Pancreas (tissue), 10 donors: ENCODE results near the gene FCRL6. TPM values are rescaled to one million over a fixed set of nuclear protein-coding genes. Genes with fewer than 3 reads are reported as not detected.
A peak's percentile ranks its signal among the peaks of the same experiment; 100 is the strongest.

ENCODE experiments used
- ATAC-seq, 4 donors: fragments of 200-7000 bp; cut with Tn5 transposase; one replicate each; pipeline versions ENCODE4 v1.8.0 to v1.9.1; 2020; ENCODE audit warnings: mild to moderate bottlenecking in 4 of 4, moderate library complexity in 4 of 4
- DNase-seq, 6 donors: peaks; one replicate each; pipeline ENCODE4 v3.0.0-alpha.2; 2020
- FAIRE-seq: peaks from 2 replicates; lab custom pipeline; 2012; peaks lifted over from hg19 to GRCh38; lab: Jason Lieb, UNC
- H3K27ac ChIP-seq, 4 donors: fragments of 200-600 bp; sonication (generic); 1 replicate in 3 of 4; 2 replicates in 1 of 4; pipeline versions ENCODE4 v1.5.0 to v1.8.0; 2020
- H3K27me3 ChIP-seq, 4 donors: fragments of 200-600 bp; one replicate each; pipeline ENCODE4 v1.8.0; 2021
- H3K36me3 ChIP-seq, 3 donors: fragments of 200-600 bp; sonication (generic) in 1 of 3; one replicate each; pipeline versions ENCODE4 v1.5.0 to v1.8.0; 2020 to 2021
- H3K4me1 ChIP-seq, 3 donors: fragments of 200-600 bp; one replicate each; pipeline ENCODE4 v1.8.0; 2021
- H3K4me3 ChIP-seq, 4 donors: fragments of 200-600 bp; sonication (generic) in 2 of 4; one replicate each; pipeline versions ENCODE4 v1.5.0 to v1.8.0; 2020 to 2021
- H3K9me3 ChIP-seq, 4 donors: fragments of 200-600 bp; one replicate each; pipeline ENCODE4 v1.8.0; 2021
- WGBS, 2 donors: extraction: QIAGEN DNeasy Blood & Tissue Kit; methylation state at CpG; one replicate each; pipeline ENCODE4 v1.1.7; 2013; 5-methylcytosine and 5-hydroxymethylcytosine counted together
- intact Hi-C, 3 donors: fragments of 100-400 bp; cut with DNase I; formaldehyde crosslinking; loops; one replicate each; pipeline versions ENCODE4 v1.11.1 to v1.14.2; 2022
- polyA plus RNA-seq, 2 donors: library from polyadenylated mRNA; stranded (reverse); fragments of 200-250 nt; gene quantifications; one replicate each; pipeline ENCODE4 v1.2.3, GENCODE V29; 2013
- total RNA-seq, 6 donors: library from RNA; stranded (reverse); fragmentation: NEBNext Ultra II Directional in 4 of 6; extraction: Animal tissue kit (Norgen Biotek cat#: 25700) in 4 of 6; gene quantifications; one replicate each; pipeline versions ENCODE4 v1.2.1 to v1.2.4, GENCODE V29; 2021 to 2023
- TF ChIP-seq, protein P1 (sequence below), 4 donors: fragments of 200-600 bp; sonication (generic) in 3 of 4; IDR thresholded peaks; one replicate each; pipeline versions ENCODE4 v1.5.0 to v1.8.0; 2021; ENCODE audit warnings: antibody characterized with exemption in 4 of 4
- donor health status: healthy with polysubstance abuse.
- donor health status: DM: no; HTN: no; CAD: no; lungs with moderate emphysema.
- donor health status: DM: no; HTN: no; CAD: no.
- donor health status: control.
- donor health status: control.
- donor health status: Bipolar disorder and iron deficiency.
- donor health status: DM: yes; HTN: yes; CAD: no.
- donor health status: DM: no; HTN: no; CAD: no.
- donor health status: DM: no; HTN: no; CAD: no.
- donor health status: DM: yes; HTN: yes; CAD: no.

Gene FCRL6
- total and polyA plus RNA-seq, 8 donors: 0.19 to 0.67 (median 0.31) TPM; not detected in 3

DNA sequence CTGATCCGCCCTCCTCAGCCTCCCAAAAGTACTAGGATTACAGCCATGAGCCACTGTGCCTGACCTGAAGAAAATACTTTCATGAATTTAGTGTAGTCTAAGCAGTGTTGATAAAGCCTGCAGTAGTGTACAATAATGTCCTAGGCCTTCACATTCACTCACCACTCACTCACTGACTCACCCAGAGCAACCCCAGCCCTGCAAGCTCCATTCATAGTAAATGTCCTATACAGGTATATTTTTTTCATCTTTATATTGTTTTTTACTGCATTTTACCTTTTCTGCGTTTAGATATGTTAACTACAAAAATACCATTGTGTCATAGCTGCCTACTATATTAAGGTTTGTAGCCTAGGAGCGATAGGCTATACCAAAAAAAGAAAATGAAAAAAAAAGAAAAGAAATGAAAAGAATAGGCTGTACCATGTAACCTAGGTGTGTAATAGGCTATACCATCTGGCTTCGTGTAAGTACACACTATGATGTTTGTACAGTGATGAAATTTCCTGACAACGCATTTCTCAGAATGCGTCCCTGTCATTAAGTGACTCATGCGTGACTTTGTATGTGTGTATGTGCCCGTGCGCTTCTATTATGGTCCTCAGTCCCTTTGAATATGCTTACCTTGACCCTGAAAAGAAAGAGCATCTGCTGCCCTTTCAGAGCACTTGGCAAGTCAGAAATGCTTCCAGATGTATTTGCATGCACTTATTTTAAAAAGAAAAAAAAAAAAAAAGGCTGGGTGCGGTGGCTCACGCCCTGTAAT is 15.3 kb downstream of the FCRL6 start:
- no peak overlapping the region for H3K27ac ChIP-seq
- TF ChIP-seq, protein P1, sequence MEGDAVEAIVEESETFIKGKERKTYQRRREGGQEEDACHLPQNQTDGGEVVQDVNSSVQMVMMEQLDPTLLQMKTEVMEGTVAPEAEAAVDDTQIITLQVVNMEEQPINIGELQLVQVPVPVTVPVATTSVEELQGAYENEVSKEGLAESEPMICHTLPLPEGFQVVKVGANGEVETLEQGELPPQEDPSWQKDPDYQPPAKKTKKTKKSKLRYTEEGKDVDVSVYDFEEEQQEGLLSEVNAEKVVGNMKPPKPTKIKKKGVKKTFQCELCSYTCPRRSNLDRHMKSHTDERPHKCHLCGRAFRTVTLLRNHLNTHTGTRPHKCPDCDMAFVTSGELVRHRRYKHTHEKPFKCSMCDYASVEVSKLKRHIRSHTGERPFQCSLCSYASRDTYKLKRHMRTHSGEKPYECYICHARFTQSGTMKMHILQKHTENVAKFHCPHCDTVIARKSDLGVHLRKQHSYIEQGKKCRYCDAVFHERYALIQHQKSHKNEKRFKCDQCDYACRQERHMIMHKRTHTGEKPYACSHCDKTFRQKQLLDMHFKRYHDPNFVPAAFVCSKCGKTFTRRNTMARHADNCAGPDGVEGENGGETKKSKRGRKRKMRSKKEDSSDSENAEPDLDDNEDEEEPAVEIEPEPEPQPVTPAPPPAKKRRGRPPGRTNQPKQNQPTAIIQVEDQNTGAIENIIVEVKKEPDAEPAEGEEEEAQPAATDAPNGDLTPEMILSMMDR (IDR thresholded peaks at IDR 0.05): no peak
- no peak overlapping the region for H3K4me3 ChIP-seq
- no peaks in the 10 kb centered on the region for H3K36me3 ChIP-seq
- H3K9me3 ChIP-seq: no peaks in the 10 kb centered on the region
- no peaks in the 10 kb centered on the region for H3K4me1 ChIP-seq
- ATAC-seq: peak; percentile 75 to 93 (median 86)
- peak in 2 of 6 donors; percentile 13 to 46 for DNase-seq
- 56 to 62% methylated on average over 11 of the region's 11 CpGs for WGBS, 2 donors
- no peak for FAIRE-seq
- intact Hi-C loops: no loop called here
- H3K27me3 ChIP-seq: no peaks in the 10 kb centered on the region

DNA sequence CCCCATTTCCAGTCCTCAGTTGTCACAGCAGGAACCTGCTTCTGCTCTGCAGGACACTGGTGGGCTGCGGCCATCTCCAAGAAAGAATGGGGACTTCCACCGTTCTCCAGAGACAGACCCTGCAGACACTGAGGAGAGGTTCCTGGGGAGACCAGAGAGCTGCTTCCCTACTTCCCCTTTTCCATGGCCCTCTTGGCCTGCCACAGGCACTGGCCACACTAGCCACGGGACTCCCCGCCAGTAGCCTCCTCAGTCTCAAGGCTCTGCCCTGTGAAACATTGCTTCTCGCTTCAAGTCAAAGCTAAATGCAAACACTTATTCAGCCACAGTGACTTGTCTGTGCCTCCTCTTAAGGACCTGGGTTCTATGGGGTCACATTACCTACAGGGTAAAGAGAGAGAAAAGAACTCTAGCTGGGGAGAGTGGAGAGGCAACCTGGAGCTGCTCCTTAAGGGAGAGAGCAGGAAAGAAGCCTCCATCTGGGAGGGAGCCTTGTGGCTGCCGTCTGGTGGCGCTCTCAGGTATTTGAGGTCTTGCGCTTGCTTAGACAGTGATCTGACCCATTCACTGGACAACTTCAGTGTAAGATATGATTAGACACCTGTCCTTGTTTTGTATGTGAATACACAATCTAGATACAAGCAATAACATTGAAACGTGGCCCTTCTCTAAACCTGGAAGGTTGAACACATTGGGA is 19.2 kb downstream of the FCRL6 start:
- Histone ChIP-seq H3K27ac (no peak overlapping the region), H3K9me3 (no peaks in the 10 kb centered on the region), H3K27me3 (no peaks in the 10 kb centered on the region), H3K36me3 (no peaks in the 10 kb centered on the region), H3K4me1 (no peaks in the 10 kb centered on the region), H3K4me3 (no peak overlapping the region)
- ATAC-seq (peak in 1 of 4 donors; percentile 72), FAIRE-seq (no peak), DNase-seq (peak in 1 of 6 donors; percentile 70)
- 59 to 68% methylated on average over 9 of the region's 9 CpGs for WGBS, 2 donors
- TF ChIP-seq, protein P1 (IDR thresholded peaks at IDR 0.05): no peak
- intact Hi-C loops: no loop called here

DNA sequence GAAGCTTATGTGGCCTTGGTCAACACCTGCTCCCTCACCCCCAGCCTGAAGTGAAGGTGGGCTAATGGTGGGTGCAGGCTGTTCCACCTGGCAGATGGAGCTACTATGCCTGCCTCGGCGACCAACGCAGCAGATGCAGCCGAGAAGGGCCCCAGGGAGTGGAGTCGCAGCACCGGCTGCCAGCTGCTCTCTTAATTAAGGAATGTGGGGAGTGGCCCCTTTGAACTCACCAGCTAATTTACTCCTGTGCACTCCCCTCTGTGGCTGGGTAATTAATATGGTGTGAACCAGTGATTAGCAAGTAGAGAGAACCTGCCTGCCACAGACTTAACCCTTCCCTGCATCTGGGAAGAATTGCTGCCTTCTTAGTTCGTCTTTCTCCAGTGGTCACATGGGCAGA is 21.2 kb downstream of the FCRL6 start:
- intact Hi-C loops: no loop called here
- TF ChIP-seq, protein P1 (IDR thresholded peaks at IDR 0.05): no peak
- WGBS, 2 donors: 25 to 35% methylated on average over 7 of the region's 7 CpGs
- Histone ChIP-seq H3K9me3 (no peaks in the 10 kb centered on the region), H3K27ac (no peak overlapping the region), H3K27me3 (no peaks in the 10 kb centered on the region), H3K4me3 (no peak overlapping the region), H3K4me1 (no peaks in the 10 kb centered on the region), H3K36me3 (no peaks in the 10 kb centered on the region)
- FAIRE-seq: no peak
- ATAC-seq: no peak
- no peak for DNase-seq

DNA sequence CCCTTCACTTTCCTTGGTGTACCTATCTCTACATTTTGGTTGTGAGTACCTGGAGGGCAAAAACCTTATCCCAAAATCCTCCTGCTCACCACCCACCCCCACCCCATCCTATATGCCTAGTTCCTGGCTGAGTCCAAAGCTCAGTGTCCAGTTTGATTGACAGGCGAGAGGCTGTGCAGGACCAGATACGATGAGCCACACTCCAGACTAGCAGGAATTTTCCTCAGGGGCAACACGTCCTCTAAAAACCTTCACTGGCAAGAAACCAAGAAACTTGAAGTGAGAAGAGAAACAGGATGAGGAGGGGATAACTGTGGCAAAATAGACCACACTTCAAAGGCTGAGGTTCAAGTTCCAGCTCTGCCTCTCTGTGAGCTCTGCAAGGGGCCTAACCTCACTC is 23.4 kb downstream of the FCRL6 start:
- ATAC-seq (no peak), DNase-seq (no peak), FAIRE-seq (no peak)
- no peaks in the 10 kb centered on the region for H3K4me1 ChIP-seq
- TF ChIP-seq, protein P1 (IDR thresholded peaks at IDR 0.05): no peak
- no peaks in the 10 kb centered on the region for H3K36me3 ChIP-seq
- H3K4me3 ChIP-seq: no peak overlapping the region
- intact Hi-C loops: no loop called here
- 61 to 72% methylated on average over 3 of the region's 3 CpGs for WGBS, 2 donors
- no peaks in the 10 kb centered on the region for H3K9me3 ChIP-seq
- no peak overlapping the region for H3K27ac ChIP-seq
- H3K27me3 ChIP-seq: no peaks in the 10 kb centered on the region
